Heart right ventricle (tissue), 16 donors: ENCODE measurements around the gene NPDC1. TPM values are rescaled to one million over a fixed set of nuclear protein-coding genes. Genes with fewer than 3 reads are reported as not detected.

Experiments
- ATAC-seq, 8 donors: fragments of 200-7000 bp; cut with Tn5 transposase; one replicate each; pipeline ENCODE4 v1.9.1; 2020; ENCODE audit warnings: mild to moderate bottlenecking in 8 of 8, moderate library complexity in 8 of 8, moderate number of reproducible peaks in 1 of 8
- DNase-seq, 2 donors: peaks; one replicate each; pipeline ENCODE4 v3.0.0-alpha.2; 2020
- H3K27ac ChIP-seq, 10 donors: fragments of 200-600 bp; sonication (generic) in 2 of 10; one replicate each; pipeline versions ENCODE4 v1.5.0 to v1.8.0; 2020 to 2022; ENCODE audit warnings: mild to moderate bottlenecking in 3 of 10
- H3K27me3 ChIP-seq, 7 donors: fragments of 200-600 bp; one replicate each; pipeline ENCODE4 v1.8.0; 2021 to 2022; ENCODE audit warnings: mild to moderate bottlenecking in 2 of 7
- H3K36me3 ChIP-seq, 9 donors: fragments of 200-600 bp; sonication (generic) in 1 of 9; one replicate each; pipeline versions ENCODE4 v1.5.0 to v1.8.0; 2020 to 2022; ENCODE audit warnings: mild to moderate bottlenecking in 2 of 9
- H3K4me1 ChIP-seq, 9 donors: fragments of 200-600 bp; sonication (generic) in 1 of 9; one replicate each; pipeline versions ENCODE4 v1.5.0 to v1.8.0; 2020 to 2022; ENCODE audit warnings: mild to moderate bottlenecking in 4 of 9
- H3K4me3 ChIP-seq, 10 donors: fragments of 200-600 bp; sonication (generic) in 2 of 10; one replicate each; pipeline versions ENCODE4 v1.5.0 to v1.8.0; 2020 to 2022; ENCODE audit warnings: mild to moderate bottlenecking in 7 of 10, moderate library complexity in 2 of 10
- H3K9me3 ChIP-seq, 11 donors: fragments of 200-600 bp in 10 of 11; sonication (generic) in 2 of 11; one replicate each; pipeline versions ENCODE4 v1.5.0 to v1.8.0; 2013 to 2022; ENCODE audit warnings: mild to moderate bottlenecking in 2 of 11, control low read depth in 1 of 11, moderate library complexity in 1 of 11
- CTCF ChIP-seq, 9 donors: fragments of 200-600 bp; sonication (generic) in 2 of 9; IDR thresholded peaks; one replicate each; pipeline versions ENCODE4 v1.5.0 to v1.8.0; 2021 to 2022; ENCODE audit warnings: antibody characterized with exemption in 9 of 9, mild to moderate bottlenecking in 5 of 9, moderate library complexity in 1 of 9
- WGBS, 2 donors: extraction: QIAGEN DNeasy Blood & Tissue Kit; methylation state at CpG; one replicate each; pipeline ENCODE4 v1.1.7; 2013; ENCODE audit warnings: inconsistent platforms in 1 of 2; 5-methylcytosine and 5-hydroxymethylcytosine counted together
- intact Hi-C, 10 donors: fragments of 100-400 bp; cut with DNase I; formaldehyde crosslinking; loops; one replicate each; pipeline versions ENCODE4 v1.11.1 to v1.14.2; 2022
- long read RNA-seq, 3 donors: library from polyadenylated mRNA; unstranded; transcript quantifications; one replicate each; pipeline ENCODE4 v2.0.0, GENCODE V29; 2020 to 2021
- polyA plus RNA-seq, 2 donors: library from polyadenylated mRNA; stranded (reverse); fragments of 200-250 nt; gene quantifications; one replicate each; pipeline ENCODE4 v1.2.3, GENCODE V29; 2013
- total RNA-seq, 10 donors: library from RNA; stranded (reverse); fragmentation: NEBNext Ultra II Directional in 3 of 10; extraction: Animal tissue kit (Norgen Biotek cat#: 25700) in 3 of 10; gene quantifications; one replicate each; pipeline versions ENCODE4 v1.2.1 to v1.2.4, GENCODE V29; 2021 to 2023
- donor health status: Arrhythmogenic right ventricular cardiomyopathy.
- donor health status: ischemic (EF 13 %, LVEDD 7.1; RV severe dilation, severe dysfunction).
- donor health status: healthy with polysubstance abuse.
- donor health status: DM: no; HTN: yes; CAD: no.
- donor health status: DM: no; HTN: no; CAD: no.
- donor health status: ischemic (EF 25% LVEDD 6.9; RV normal size, moderate dysfunction).
- donor health status: ischemic (EF 25% LVEDD 5.7; RV mildly dilated, moderate dysfunction).
- donor health status: healthy.
- donor health status: DM: yes; HTN: yes; CAD: no.
- donor health status: Ischemic cardiomyopathy.
- donor health status: ischemic (EF 35%, LVEDD 5.7; RV mildly dilated, moderate dysfunction).
- donor health status: nonischemic (EF 11% LVEDD 7.7; RV severe dilation, severe dysfunction).
- donor health status: DM: yes; HTN: yes; CAD: no.
- donor health status: PGD.
- donor health status: ischemic (EF 29% LVEDD 5.4; RV normal size, mild dysfunction).
- donor health status: nonischemic (EF 23%, LVEDD 6.1; RV moderate dilation, normal function).

NPDC1 gene, protein sequence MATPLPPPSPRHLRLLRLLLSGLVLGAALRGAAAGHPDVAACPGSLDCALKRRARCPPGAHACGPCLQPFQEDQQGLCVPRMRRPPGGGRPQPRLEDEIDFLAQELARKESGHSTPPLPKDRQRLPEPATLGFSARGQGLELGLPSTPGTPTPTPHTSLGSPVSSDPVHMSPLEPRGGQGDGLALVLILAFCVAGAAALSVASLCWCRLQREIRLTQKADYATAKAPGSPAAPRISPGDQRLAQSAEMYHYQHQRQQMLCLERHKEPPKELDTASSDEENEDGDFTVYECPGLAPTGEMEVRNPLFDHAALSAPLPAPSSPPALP
- total RNA-seq (10 to 100 TPM; 29.1 to 74.3 (median 52.6) TPM), polyA plus RNA-seq (100 to 1,000 TPM in 1 of 2 donors, 10 to 100 TPM in 1; 74.2 to 153 TPM)
- long read RNA-seq, donor 1, transcript NPDC1-201 (8 exons, 2,187 nt): minor isoform, 25 of 117 reads
- long read RNA-seq, donor 1, transcript NPDC1-202 (9 exons, 1,494 nt): major isoform, 61 of 117 reads
- long read RNA-seq, donor 1, partial matches to known transcripts: 13 of 117 reads
- long read RNA-seq, donor 1, other reads (novel, unspliced or antisense): 17 of 117 reads
- long read RNA-seq, donor 2, transcript NPDC1-202 (9 exons, 1,494 nt): major isoform, 40 of 103 reads
- long read RNA-seq, donor 2, transcript NPDC1-201 (8 exons, 2,187 nt): minor isoform, 19 of 103 reads
- long read RNA-seq, donor 2, partial matches to known transcripts: 20 of 103 reads
- long read RNA-seq, donor 2, other reads (novel, unspliced or antisense): 23 of 103 reads
- long read RNA-seq, donor 3, transcript NPDC1-202 (9 exons, 1,494 nt): major isoform, 183 of 219 reads
- long read RNA-seq, donor 3, partial matches to known transcripts: 10 of 219 reads
- long read RNA-seq, donor 3, other reads (novel, unspliced or antisense): 24 of 219 reads

GRCh38 chr9:137046088-137046787 lies at the start of gene NPDC1:
NPDC1 (minus strand) TSS chr9:137046177; CDS start chr9:137045989, 188 bp downstream.
- ATAC-seq (peak; percentile 58 to 77 (median 66)), DNase-seq (peak; percentile 82 to 83)
- H3K27ac ChIP-seq: peak within 1 kb of the TSS; percentile 78 to 92 (median 88)
- H3K36me3 ChIP-seq: peaks cover 0 to 15% (median 0%) of the 10 kb centered on the region in 9 donors
- H3K9me3 ChIP-seq: no peaks in the 10 kb centered on the region
- peaks cover 25 to 57% (median 40%) of the 10 kb centered on the region in 9 donors for H3K4me1 ChIP-seq
- 0% methylated on average over 55 of the region's 57 CpGs for WGBS, 2 donors
- peaks cover 0 to 76% (median 36%) of the 10 kb centered on the region in 7 donors for H3K27me3 ChIP-seq
- intact Hi-C loops: loop anchor here in 6 of 10 donors (1.0 to 2.0 kb wide), 4 partner anchors 18 to 24 kb away; partner anchors contain the start of gene SAPCD2 (in 1 of the 6)
- H3K4me3 ChIP-seq: peak within 1 kb of the TSS; percentile 45 to 80 (median 68)
- TF ChIP-seq CTCF (IDR thresholded peaks at IDR 0.05): peak; percentile 78 to 94 (median 92)

GRCh38 chr9:137089232-137089947 lies 43.4 kb upstream of the NPDC1 start:
- DNase-seq: no peak
- Histone ChIP-seq H3K4me1 (peaks cover 6 to 36% (median 24%) of the 10 kb centered on the region in 9 donors), H3K27ac (no peak overlapping the region), H3K27me3 (no peaks in the 10 kb centered on the region), H3K9me3 (no peaks in the 10 kb centered on the region), H3K4me3 (no peak overlapping the region), H3K36me3 (peaks cover 0 to 61% (median 4%) of the 10 kb centered on the region in 9 donors)
- TF ChIP-seq CTCF (IDR thresholded peaks at IDR 0.05): no peak
- intact Hi-C loops: no loop called here
- ATAC-seq: no peak
- 79 to 82% methylated on average over 11 of the region's 11 CpGs for WGBS, 2 donors

DNA sequence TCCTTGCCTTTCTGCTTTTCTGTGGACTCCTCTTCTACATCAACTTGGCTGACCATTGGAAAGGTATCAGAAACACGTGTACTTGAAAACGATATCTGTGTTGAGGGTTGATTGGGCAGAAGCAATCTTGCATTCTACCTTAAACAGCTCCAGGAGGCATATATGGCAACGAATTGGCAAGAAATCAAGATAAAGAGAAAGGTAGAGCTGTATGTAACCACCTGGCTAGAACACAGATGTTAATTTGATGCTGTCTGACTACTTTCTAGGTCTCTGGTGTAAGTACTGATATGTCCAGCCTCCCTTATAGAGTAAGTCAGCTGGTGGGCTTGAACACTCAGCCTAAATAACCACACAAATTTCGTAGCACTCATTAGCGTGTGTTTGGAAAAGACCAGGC lies 42.1 kb upstream of the NPDC1 start:
- intact Hi-C loops: no loop called here
- Histone ChIP-seq H3K27me3 (no peaks in the 10 kb centered on the region), H3K4me3 (peak overlapping the region in 3 of 10 donors; percentile 82 to 91 (median 89)), H3K9me3 (no peaks in the 10 kb centered on the region), H3K4me1 (peaks cover 6 to 39% (median 24%) of the 10 kb centered on the region in 9 donors), H3K36me3 (peaks cover 0 to 56% (median 4%) of the 10 kb centered on the region in 9 donors), H3K27ac (no peak overlapping the region)
- 87 to 88% methylated on average over 5 of the region's 5 CpGs for WGBS, 2 donors
- no peak for TF ChIP-seq CTCF (IDR thresholded peaks at IDR 0.05)
- ATAC-seq (no peak), DNase-seq (no peak)
